Testis (tissue), 2 donors: ENCODE results near the gene FRMD3.
"Not testable (repeated sequence)": the region's sequence is repeated elsewhere in the genome, so short reads cannot be mapped to it uniquely, and the experiment has no call there.

Experiments
- POLR2A ChIP-seq: fragments of 450-650 bp; IDR thresholded peaks from one replicate; pipeline ENCODE4 v1.6.1; 2017; ENCODE audit warnings: antibody characterized with exemption, mild to moderate bottlenecking, moderate library complexity
- TF ChIP-seq, protein P1 (sequence below), 3 experiments: fragments of 450-650 bp in 2 of 3; fragments of 200-600 bp in 1 of 3; sonication (generic) in 1 of 3; IDR thresholded peaks; one replicate each; pipeline ENCODE4 v1.5.1; 2016 to 2019; ENCODE audit warnings: antibody characterized with exemption in 3 of 3, mild to moderate bottlenecking in 2 of 3, moderate library complexity in 1 of 3

DNA sequence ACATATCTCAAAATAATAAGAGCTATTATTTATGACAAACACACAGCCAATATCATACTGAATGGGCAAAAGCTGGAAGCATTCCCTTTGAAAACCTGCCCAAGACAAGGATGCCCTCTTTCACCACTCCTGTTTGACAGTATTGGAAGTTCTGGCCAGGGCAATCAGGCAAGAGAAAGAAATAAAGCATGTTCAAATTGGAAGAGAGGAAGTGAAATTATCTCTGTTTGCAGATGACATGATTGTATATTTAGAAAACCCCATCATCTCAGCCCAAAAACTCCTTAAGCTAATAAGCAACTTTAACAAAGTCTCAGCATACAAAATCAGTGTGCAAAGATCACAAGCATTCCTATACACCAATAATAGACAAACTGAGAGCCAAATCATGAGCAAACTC, 20.2 kb downstream of the FRMD3 start:
- TF ChIP-seq, protein P1, sequence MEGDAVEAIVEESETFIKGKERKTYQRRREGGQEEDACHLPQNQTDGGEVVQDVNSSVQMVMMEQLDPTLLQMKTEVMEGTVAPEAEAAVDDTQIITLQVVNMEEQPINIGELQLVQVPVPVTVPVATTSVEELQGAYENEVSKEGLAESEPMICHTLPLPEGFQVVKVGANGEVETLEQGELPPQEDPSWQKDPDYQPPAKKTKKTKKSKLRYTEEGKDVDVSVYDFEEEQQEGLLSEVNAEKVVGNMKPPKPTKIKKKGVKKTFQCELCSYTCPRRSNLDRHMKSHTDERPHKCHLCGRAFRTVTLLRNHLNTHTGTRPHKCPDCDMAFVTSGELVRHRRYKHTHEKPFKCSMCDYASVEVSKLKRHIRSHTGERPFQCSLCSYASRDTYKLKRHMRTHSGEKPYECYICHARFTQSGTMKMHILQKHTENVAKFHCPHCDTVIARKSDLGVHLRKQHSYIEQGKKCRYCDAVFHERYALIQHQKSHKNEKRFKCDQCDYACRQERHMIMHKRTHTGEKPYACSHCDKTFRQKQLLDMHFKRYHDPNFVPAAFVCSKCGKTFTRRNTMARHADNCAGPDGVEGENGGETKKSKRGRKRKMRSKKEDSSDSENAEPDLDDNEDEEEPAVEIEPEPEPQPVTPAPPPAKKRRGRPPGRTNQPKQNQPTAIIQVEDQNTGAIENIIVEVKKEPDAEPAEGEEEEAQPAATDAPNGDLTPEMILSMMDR (IDR thresholded peaks at IDR 0.05): not testable (repeated sequence)
- TF ChIP-seq POLR2A: not testable (repeated sequence)
